ENCODE data around the gene KCTD17.

The KCTD17 gene

GRCh38 chr22:37046589-37046988 is 5.0 kb upstream of the KCTD17 start:
- H3K27ac ChIP-seq = no peak overlapping the region
- H3K9me3 ChIP-seq = no peaks in the 10 kb centered on the region
- TF ChIP-seq CTCF (IDR thresholded peaks at IDR 0.05) = no peak
- no peak overlapping the region for H3K4me3 ChIP-seq (ENCODE audit: low read depth in 1 of 2, low read length in 1 of 2)
- H3K4me1 ChIP-seq (ENCODE audit: control insufficient read depth in 1 of 2, insufficient read depth in 1 of 2, low read depth in 1 of 2, low read length in 1 of 2) = peaks cover 8 to 13% of the 10 kb centered on the region in 2 experiments
- no peaks in the 10 kb centered on the region for H3K36me3 ChIP-seq
- H3K27me3 ChIP-seq = peaks cover 22% of the 10 kb centered on the region

GRCh38 chr22:37047006-37047405 is 4.5 kb upstream of the KCTD17 start:
- Histone ChIP-seq H3K27ac (no peak overlapping the region), H3K4me3 (ENCODE audit: low read depth in 1 of 2, low read length in 1 of 2) (no peak overlapping the region), H3K27me3 (peaks cover 27% of the 10 kb centered on the region), H3K4me1 (ENCODE audit: control insufficient read depth in 1 of 2, insufficient read depth in 1 of 2, low read depth in 1 of 2, low read length in 1 of 2) (peaks cover 12 to 17% of the 10 kb centered on the region in 2 experiments), H3K36me3 (no peaks in the 10 kb centered on the region), H3K9me3 (no peaks in the 10 kb centered on the region)
- no peak for TF ChIP-seq CTCF (IDR thresholded peaks at IDR 0.05)

- H3K9me3 ChIP-seq = no peaks in the 10 kb centered on the region
- peaks cover 38% of the 10 kb centered on the region for H3K27me3 ChIP-seq
- H3K36me3 ChIP-seq = no peaks in the 10 kb centered on the region
- H3K27ac ChIP-seq = no peak overlapping the region
- peaks cover 12 to 19% of the 10 kb centered on the region in 2 experiments for H3K4me1 ChIP-seq (ENCODE audit: control insufficient read depth in 1 of 2, insufficient read depth in 1 of 2, low read depth in 1 of 2, low read length in 1 of 2)
- no peak for TF ChIP-seq CTCF (IDR thresholded peaks at IDR 0.05)
- H3K4me3 ChIP-seq (ENCODE audit: low read depth in 1 of 2, low read length in 1 of 2) = no peak overlapping the region
Measured at GRCh38 chr22:37048133-37048532, 3.4 kb upstream of the KCTD17 start.

GRCh38 chr22:37049224-37049623 is 2.3 kb upstream of the KCTD17 start:
- H3K4me1 ChIP-seq (ENCODE audit: control insufficient read depth in 1 of 2, insufficient read depth in 1 of 2, low read depth in 1 of 2, low read length in 1 of 2) = peaks cover 12 to 19% of the 10 kb centered on the region in 2 experiments
- peaks cover 44% of the 10 kb centered on the region for H3K27me3 ChIP-seq
- no peak overlapping the region for H3K27ac ChIP-seq
- TF ChIP-seq CTCF (IDR thresholded peaks at IDR 0.05) = no peak
- H3K4me3 ChIP-seq (ENCODE audit: low read depth in 1 of 2, low read length in 1 of 2) = no peak overlapping the region
- no peaks in the 10 kb centered on the region for H3K36me3 ChIP-seq
- no peaks in the 10 kb centered on the region for H3K9me3 ChIP-seq

GRCh38 chr22:37050913-37051312 is 629 bp upstream of the KCTD17 start:
- no peaks in the 10 kb centered on the region for H3K36me3 ChIP-seq
- no peak overlapping the region for H3K4me3 ChIP-seq (ENCODE audit: low read depth in 1 of 2, low read length in 1 of 2)
- H3K9me3 ChIP-seq = no peaks in the 10 kb centered on the region
- H3K27ac ChIP-seq = no peak overlapping the region
- no peak for TF ChIP-seq CTCF (IDR thresholded peaks at IDR 0.05)
- peaks cover 44% of the 10 kb centered on the region for H3K27me3 ChIP-seq
- H3K4me1 ChIP-seq (ENCODE audit: control insufficient read depth in 1 of 2, insufficient read depth in 1 of 2, low read depth in 1 of 2, low read length in 1 of 2) = peaks cover 12 to 19% of the 10 kb centered on the region in 2 experiments
